GM21367 (cell line): Measurements from ENCODE around the gene MMP27.

ENCODE experiments used
- ATAC-seq: cut with Tn5 transposase; IDR thresholded peaks from one replicate; pipeline ENCODE4 v1.9.1; 2021; ENCODE audit not compliant: unreplicated experiment

The MMP27 gene

GRCh38 chr11:102703826-102704493 is 1.6 kb downstream of the MMP27 start:
- no peak for ATAC-seq

GRCh38 chr11:102695201-102695600 is 10.4 kb downstream of the MMP27 start:
- no peak for ATAC-seq

DNA sequence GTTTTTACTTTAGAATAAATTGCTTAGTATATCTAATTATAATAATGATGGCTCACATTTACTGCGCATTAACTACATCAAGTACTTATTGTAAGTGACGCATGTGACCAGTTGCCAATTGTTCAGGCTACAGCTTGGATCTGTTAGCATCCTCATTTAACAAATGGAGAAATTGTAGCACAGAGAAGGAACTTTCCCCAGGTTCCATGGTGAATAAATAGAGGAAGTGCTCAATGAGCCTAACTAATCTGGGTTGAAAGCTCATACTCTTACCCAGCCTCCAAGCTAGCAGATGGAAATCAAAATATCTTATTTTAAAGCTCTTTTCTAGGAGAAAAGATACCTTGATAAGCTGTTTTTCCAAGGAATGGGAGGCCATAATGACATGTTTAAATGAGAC is 19.8 kb downstream of the MMP27 start:
- ATAC-seq, result no peak

GRCh38 chr11:102685338-102685737 is 20.2 kb downstream of the MMP27 start:
- no peak for ATAC-seq

DNA sequence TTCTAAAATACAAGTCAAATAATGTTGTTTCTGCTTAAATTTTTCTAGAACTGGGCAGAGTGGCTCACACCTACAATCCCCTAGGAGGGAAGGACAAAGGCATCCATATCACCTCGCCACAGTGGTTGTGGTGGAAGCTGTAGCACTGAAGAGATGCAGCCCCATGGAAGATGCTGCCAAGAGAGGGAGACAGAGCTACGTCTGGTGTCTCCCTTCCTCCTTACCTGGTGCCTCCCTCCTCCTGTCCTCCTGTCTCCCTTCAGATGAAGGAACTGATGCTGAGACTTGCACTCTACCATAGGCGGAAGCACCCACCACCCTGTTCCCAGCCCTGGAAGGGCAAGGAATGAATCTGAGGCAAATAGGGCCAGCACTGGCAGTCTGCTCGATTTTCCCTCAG is 22.3 kb downstream of the MMP27 start:
- ATAC-seq, result no peak

GRCh38 chr11:102680945-102681344 is 24.6 kb downstream of the MMP27 start:
- ATAC-seq, result no peak

GRCh38 chr11:102678022-102678421 is 27.5 kb downstream of the MMP27 start:
- ATAC-seq, result no peak

- ATAC-seq, result no peak
These were observed 29.5 kb downstream of the MMP27 start for GRCh38 chr11:102676084-102676483.

DNA sequence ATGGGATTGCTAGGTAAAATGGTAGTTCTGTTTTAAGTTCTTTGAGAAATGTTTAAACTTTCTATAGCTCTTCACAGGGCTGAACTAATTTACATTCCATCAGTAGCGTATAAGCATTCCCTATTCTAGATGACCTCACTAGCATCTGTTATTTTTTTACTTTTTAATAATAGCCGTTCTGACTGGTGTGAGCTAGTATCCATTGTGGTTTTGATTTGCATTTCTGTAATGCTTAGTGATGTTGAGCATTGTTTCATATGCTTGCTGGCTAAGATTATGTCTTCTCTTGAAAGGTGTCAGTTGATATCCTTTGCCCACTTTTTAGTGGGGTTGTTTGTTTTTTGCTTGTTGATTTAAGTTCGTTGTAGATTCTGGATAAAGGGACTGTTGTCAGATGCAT is 35.9 kb downstream of the MMP27 start:
- ATAC-seq, result peak; percentile 67

- ATAC-seq, result no peak
These were observed 39.1 kb downstream of the MMP27 start for GRCh38 chr11:102666331-102666957.

GRCh38 chr11:102664001-102664752 is 41.4 kb downstream of the MMP27 start:
- ATAC-seq, result no peak

- no peak for ATAC-seq
These were observed 43.0 kb downstream of the MMP27 start for GRCh38 chr11:102662607-102663006.

DNA sequence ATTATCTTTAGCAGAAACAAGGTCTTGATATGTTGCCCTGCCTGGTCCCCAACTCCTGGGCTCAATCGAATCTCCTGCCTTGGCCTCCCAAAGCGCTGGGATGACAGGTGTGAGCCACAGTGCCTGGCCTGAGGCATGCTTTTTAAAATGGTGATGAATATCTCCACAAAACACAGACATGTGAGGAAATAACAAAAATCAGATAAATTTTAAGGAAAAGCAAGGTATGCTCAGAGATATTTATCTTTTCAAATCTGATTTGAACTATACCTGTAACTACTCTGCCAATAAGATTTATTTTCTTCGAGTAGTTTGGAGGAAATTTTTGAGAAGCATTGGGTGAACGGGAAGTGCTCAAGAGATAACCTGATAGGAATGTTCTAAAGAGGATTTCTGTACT is 44.5 kb downstream of the MMP27 start:
- no peak for ATAC-seq

DNA sequence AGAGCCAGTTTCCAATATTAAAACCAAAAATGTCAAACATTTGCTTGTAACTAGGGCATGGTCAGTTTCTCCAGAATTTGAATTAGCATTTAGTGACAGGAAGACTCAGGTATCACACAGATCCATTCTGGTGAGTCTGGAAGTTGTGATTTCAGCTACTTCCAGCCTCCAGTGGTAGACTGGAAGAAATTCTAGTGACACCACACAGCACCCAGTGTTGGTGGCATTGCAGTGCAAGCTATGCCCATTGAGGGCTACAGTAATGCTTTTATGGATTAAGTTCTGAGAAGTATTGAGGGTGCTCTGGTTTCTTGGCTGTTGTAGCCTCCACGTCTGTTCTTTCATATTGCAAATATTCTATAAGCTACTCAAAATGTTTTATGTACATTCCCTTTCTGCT is 49.0 kb downstream of the MMP27 start:
- no peak for ATAC-seq

- ATAC-seq, result no peak
These were observed 50.0 kb downstream of the MMP27 start for GRCh38 chr11:102655547-102655946.

DNA sequence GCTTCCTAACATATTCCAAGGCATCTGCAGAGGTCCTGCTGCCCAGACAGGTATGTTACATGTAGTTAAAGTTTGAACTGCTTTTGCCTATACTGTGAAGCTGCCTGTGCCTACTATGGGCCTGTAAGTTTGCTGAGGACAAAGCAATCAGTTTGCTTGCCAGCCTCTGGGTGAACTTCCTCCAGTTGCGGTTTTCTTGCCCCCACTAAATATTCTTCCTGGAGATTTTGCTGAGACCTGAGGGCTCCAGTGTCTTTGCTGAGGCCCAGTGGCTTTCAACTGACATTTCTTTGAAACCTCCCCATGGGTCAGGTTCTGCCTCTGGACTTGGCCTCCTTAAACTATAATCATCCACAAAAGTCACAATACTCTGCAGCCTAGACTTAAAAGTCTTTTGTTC is 50.8 kb downstream of the MMP27 start:
- no peak for ATAC-seq

DNA sequence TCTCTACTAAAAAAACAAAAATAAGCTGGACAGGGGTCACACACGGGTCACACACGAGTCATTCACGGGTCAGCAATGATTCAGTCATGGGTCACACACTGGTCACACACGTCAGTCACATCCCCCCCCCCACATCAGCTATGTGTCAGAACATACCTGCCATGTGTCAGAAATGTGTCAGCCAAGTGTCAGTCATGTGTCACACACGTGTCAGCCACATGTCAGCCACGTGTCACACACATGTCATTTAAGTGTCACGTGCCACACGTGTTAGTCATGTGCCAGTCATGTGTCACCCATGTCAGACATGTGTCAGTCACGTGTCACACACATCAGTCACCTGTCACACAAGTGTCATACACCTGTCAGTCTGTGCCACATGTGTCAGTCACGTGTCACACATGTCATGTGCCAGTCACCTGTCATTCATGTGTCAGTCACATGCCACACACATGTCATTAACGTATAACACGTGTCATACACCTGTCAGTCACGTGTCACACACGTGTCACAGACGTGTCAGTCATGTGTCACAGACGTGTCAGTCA is 51.8 kb downstream of the MMP27 start:
- no peak for ATAC-seq

DNA sequence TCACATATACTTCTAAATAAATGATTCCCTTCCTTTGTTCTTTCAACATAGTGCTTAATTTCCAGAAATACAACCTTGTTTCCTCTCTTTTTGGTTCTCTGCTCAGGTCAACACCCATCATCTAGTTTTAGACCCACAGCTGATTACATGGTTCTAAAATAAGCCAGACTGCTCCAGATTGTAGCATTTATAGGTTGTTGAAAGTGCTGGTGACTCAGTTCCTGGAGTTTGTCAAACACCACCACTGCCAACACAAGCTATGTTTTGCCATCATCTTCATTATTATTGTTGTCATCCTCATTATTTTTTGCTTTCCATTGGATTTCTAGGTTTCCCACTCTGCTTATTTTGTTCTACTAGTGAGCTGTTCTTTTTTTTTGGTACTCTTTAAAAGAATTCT is 58.1 kb downstream of the MMP27 start:
- ATAC-seq, result no peak

DNA sequence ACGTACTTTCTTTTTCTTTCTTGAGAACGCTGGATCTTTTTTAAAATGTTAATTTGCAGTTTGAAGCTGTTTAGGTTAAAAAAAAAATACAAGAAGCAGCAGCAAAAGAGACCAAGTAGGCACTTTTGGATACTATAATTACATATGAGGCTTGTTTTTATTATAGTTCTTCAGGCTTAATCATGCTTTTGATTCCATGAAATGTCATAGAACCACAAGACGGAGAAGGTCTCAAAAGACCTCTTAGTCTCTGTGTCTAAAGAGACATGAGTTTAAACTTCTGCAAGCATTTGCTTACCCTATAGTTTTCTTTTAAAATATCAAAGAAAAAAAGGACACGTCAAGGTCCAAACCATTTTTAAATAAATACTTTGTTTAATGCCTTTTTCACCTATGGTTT is 61.6 kb downstream of the MMP27 start:
- ATAC-seq, result no peak
